GM19328 (cell line): ENCODE data around the gene PLIN3.
"Not testable (repeated sequence)": the region's sequence is repeated elsewhere in the genome, so short reads cannot be mapped to it uniquely, and the experiment has no call there.

Experiments used
- ATAC-seq: cut with Tn5 transposase; IDR thresholded peaks from one replicate; pipeline ENCODE4 v1.9.1; 2021; ENCODE audit warnings: mild to moderate bottlenecking, moderate library complexity; ENCODE audit not compliant: unreplicated experiment

Gene PLIN3

GRCh38 chr19:4814625-4815425, 52.6 kb downstream of the PLIN3 start:
- no peak for ATAC-seq

GRCh38 chr19:4811328-4812131, 55.9 kb downstream of the PLIN3 start:
- ATAC-seq: no peak

- no peak for ATAC-seq
These were observed 60.3 kb downstream of the PLIN3 start for GRCh38 chr19:4807188-4807587.

- no peak for ATAC-seq
These were observed 61.1 kb downstream of the PLIN3 start for GRCh38 chr19:4806384-4806783.

GRCh38 chr19:4805140-4805539, 62.3 kb downstream of the PLIN3 start:
- not testable (repeated sequence) for ATAC-seq

- ATAC-seq: no peak
These were observed 63.5 kb downstream of the PLIN3 start for GRCh38 chr19:4803736-4804695.

- no peak for ATAC-seq
These were observed 64.8 kb downstream of the PLIN3 start for GRCh38 chr19:4802711-4803110.

- no peak for ATAC-seq
These were observed 66.3 kb downstream of the PLIN3 start for GRCh38 chr19:4801085-4801619.

GRCh38 chr19:4800591-4801081, 66.8 kb downstream of the PLIN3 start:
- ATAC-seq: no peak

GRCh38 chr19:4795400-4795799, 72.1 kb downstream of the PLIN3 start:
- no peak for ATAC-seq

- ATAC-seq: no peak
These were observed 72.5 kb downstream of the PLIN3 start for GRCh38 chr19:4794971-4795370.

GRCh38 chr19:4793278-4793677, 74.2 kb downstream of the PLIN3 start:
- ATAC-seq: not testable (repeated sequence)

GRCh38 chr19:4792866-4793195, 74.6 kb downstream of the PLIN3 start:
- ATAC-seq: not testable (repeated sequence)

- ATAC-seq: not testable (repeated sequence)
These were observed 75.2 kb downstream of the PLIN3 start for GRCh38 chr19:4792019-4792865.

- ATAC-seq: peak; percentile 94
These were observed 76.1 kb downstream of the PLIN3 start, which contains the start of gene FEM1A for GRCh38 chr19:4791183-4792018. Gene FEM1A (plus strand): TSS chr19:4791734. CDS start chr19:4791855, 121 bp downstream.
